A673 (cell line): Measurements from ENCODE around the gene GPR17. TPM values are rescaled to one million over a fixed set of nuclear protein-coding genes. Genes with fewer than 3 reads are reported as not detected.

Experiments used
- BruUV-seq: library from RNA; stranded (reverse); fragments of 400-500 nt; replicated peaks from 2 replicates; lab custom pipeline; 2021; lab: Mats Ljungman, UMichigan
- CTCF ChIA-PET: fragments of 300-600 bp; sonication (Branson Sonifier 250); formaldehyde crosslinking; loops from one replicate; lab custom pipeline; 2022; ENCODE audit warnings: antibody characterized with exemption; lab: Charles Lee
- POLR2A ChIA-PET: fragments of 300-600 bp; sonication (Branson Sonifier 250); formaldehyde crosslinking; loops from one replicate; lab custom pipeline; 2022; ENCODE audit warnings: antibody characterized with exemption; ENCODE audit not compliant: low non-redundant PET; lab: Charles Lee
- DNase-seq: peaks from one replicate; pipeline ENCODE4 v3.0.0-alpha.2; 2015; ENCODE audit warnings: low spot score
- H3K27ac ChIP-seq: fragments of 200-600 bp; sonication (generic); 2 replicates; pipeline ENCODE4 v1.5.1; 2016; ENCODE audit warnings: mixed run types, low read depth, mild to moderate bottlenecking, mixed read lengths, antibody characterized with exemption, low read length; ENCODE audit not compliant: poor library complexity, severe bottlenecking
- H3K27me3 ChIP-seq: fragments of 200-600 bp; sonication (generic); replicated peaks from 2 replicates; pipeline ENCODE4 v1.6.1; 2017; ENCODE audit warnings: mixed run types, low read depth, mild to moderate bottlenecking, mixed read lengths, antibody characterized with exemption, low read length; ENCODE audit not compliant: insufficient read depth, poor library complexity
- H3K36me3 ChIP-seq: fragments of 200-600 bp; sonication (generic); 2 replicates; pipeline ENCODE4 v1.6.1; 2016; ENCODE audit warnings: mixed run types, mild to moderate bottlenecking, mixed read lengths, antibody characterized with exemption, low read length; ENCODE audit not compliant: insufficient read depth, poor library complexity, severe bottlenecking
- H3K4me1 ChIP-seq: fragments of 200-600 bp; sonication (generic); 2 replicates; pipeline ENCODE4 v1.6.1; 2017; ENCODE audit warnings: mixed run types, mild to moderate bottlenecking, mixed read lengths, antibody characterized with exemption, low read length; ENCODE audit not compliant: insufficient read depth, poor library complexity, severe bottlenecking
- H3K4me3 ChIP-seq: fragments of 200-600 bp; sonication (generic); 2 replicates; pipeline ENCODE4 v1.5.1; 2016; ENCODE audit warnings: low read depth, mixed run types, mild to moderate bottlenecking, mixed read lengths, low read length; ENCODE audit not compliant: poor library complexity, severe bottlenecking
- H3K9me3 ChIP-seq: fragments of 200-600 bp; sonication (generic); 2 replicates; pipeline ENCODE4 v1.6.1; 2016; ENCODE audit warnings: mixed run types, low read depth, mild to moderate bottlenecking, mixed read lengths, antibody characterized with exemption, low read length; ENCODE audit not compliant: poor library complexity, severe bottlenecking
- CTCF ChIP-seq: fragments of 300-800, 200-600 bp; sonication (generic); conservative IDR thresholded peaks from 2 replicates; pipeline ENCODE4 v1.5.1; 2017; ENCODE audit warnings: low read depth, mild to moderate bottlenecking, antibody characterized with exemption, low read length, moderate library complexity, mixed read lengths
- EZH2 ChIP-seq: fragments of 200-600 bp; sonication (generic); IDR thresholded peaks from 2 replicates; pipeline ENCODE4 v1.6.1; 2017; ENCODE audit warnings: borderline replicate concordance, low read depth, mild to moderate bottlenecking, mixed read lengths, antibody characterized with exemption, low read length; ENCODE audit not compliant: poor library complexity, severe bottlenecking
- intact Hi-C: fragments of 100-400 bp; cut with micrococcal nuclease; formaldehyde crosslinking; loops from one replicate; pipeline ENCODE4 v1.10.0; 2022; ENCODE audit not compliant: unreplicated experiment
- total RNA-seq: library from RNA; stranded (reverse); gene quantifications from 2 replicates; pipeline ENCODE4 v1.2.3, GENCODE V29; 2021

GPR17 gene
- total RNA-seq, 1 experiment from 2014 or later: 0.45 TPM

GRCh38 chr2:127675331-127676261, 29.6 kb downstream of the GPR17 start, which contains the start of gene LIMS2:
Gene LIMS2 (minus strand): TSS chr2:127675530. CDS start chr2:127675024, 506 bp downstream.
- TF ChIP-seq CTCF (no peak), EZH2 (no peak)
- intact Hi-C loops: no loop called here
- peaks cover 13% of the 10 kb centered on the region for H3K27me3 ChIP-seq

GRCh38 chr2:127676906-127677305, 31.0 kb downstream of the GPR17 start:
- Histone ChIP-seq H3K27me3 (peaks cover 13% of the 10 kb centered on the region), H3K4me1 (no peaks in the 10 kb centered on the region), H3K4me3 (no peak overlapping the region), H3K9me3 (no peaks in the 10 kb centered on the region), H3K27ac (no peak overlapping the region), H3K36me3 (no peaks in the 10 kb centered on the region)
- POLR2A ChIA-PET: no interaction called here
- no TSS peak for BruUV-seq
- CTCF ChIA-PET: interaction anchor here (0.5 kb wide), 1 partner anchor 357 kb away, joined by 4 read pairs; no protein-coding TSS in a partner anchor
- TF ChIP-seq EZH2 (no peak), CTCF (no peak)
- intact Hi-C loops: no loop called here
- DNase-seq: no peak

More at GRCh38 chr2:127675331-127676261, 29.6 kb downstream of the GPR17 start, which contains the start of gene LIMS2:
- Histone ChIP-seq H3K4me3 (peak within 1 kb of the TSS; percentile 52), H3K4me1 (no peaks in the 10 kb centered on the region), H3K9me3 (no peaks in the 10 kb centered on the region), H3K36me3 (no peaks in the 10 kb centered on the region), H3K27ac (no peak within 1 kb of the TSS)
- peak; percentile 24 for DNase-seq
- ChIA-PET CTCF (no interaction called here), POLR2A (interaction anchor here (0.6 kb wide), 1 partner anchor 927 kb away, joined by 3 read pairs; no protein-coding TSS in a partner anchor)
- BruUV-seq: no TSS peak

- intact Hi-C loops: no loop called here
- BruUV-seq: no TSS peak
- no peak overlapping the region for H3K27ac ChIP-seq
- ChIA-PET POLR2A (no interaction called here), CTCF (no interaction called here)
- TF ChIP-seq EZH2 (no peak), CTCF (no peak)
- DNase-seq: no peak
- H3K9me3 ChIP-seq: no peaks in the 10 kb centered on the region
- H3K27me3 ChIP-seq: peaks cover 13% of the 10 kb centered on the region
- no peak overlapping the region for H3K4me3 ChIP-seq
- H3K36me3 ChIP-seq: no peaks in the 10 kb centered on the region
- no peaks in the 10 kb centered on the region for H3K4me1 ChIP-seq
Measured at GRCh38 chr2:127678531-127678930, 32.6 kb downstream of the GPR17 start.
